OCI-LY1 (cell line): ENCODE data around the gene CAMTA1.

Experiments
- EZH2 ChIP-seq: fragments of 200-600 bp; sonication (generic), shearing (Covaris generic); IDR thresholded peaks from 2 replicates; pipeline ENCODE4 v1.8.0; 2017; ENCODE audit warnings: borderline replicate concordance, mixed run types, mild to moderate bottlenecking, antibody characterized with exemption, low read length, moderate library complexity, mixed read lengths
- TF ChIP-seq, protein P1 (sequence below): fragments of 200-600 bp; sonication (generic), shearing (Covaris generic); IDR thresholded peaks from 2 replicates; pipeline ENCODE4 v1.5.1; 2017; ENCODE audit warnings: mild to moderate bottlenecking, antibody characterized with exemption, low read length, moderate library complexity, mixed read lengths

DNA sequence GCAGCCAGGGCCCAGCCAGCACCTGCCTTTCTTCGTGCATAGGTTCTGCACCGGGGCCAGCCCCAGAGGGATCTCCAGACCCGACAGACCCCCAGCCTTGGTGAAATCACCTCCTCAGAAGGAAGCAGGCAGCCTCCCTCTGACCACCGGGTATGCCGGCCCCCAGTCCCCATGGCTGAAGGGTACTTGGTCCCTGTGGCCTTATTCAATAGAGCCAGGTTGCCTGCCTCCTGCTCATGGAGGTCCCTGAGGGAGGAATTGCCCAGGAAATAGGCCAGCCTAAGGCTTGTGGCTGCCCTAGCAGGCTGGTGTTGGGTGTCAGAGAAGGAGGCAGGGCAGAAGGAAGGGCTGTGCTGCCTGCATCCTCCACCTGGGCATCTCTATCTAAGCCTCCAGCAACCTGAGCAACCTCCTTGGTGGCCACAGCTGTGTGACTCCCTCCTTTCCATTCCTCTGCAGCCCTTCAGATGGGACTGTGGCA, 647.7 kb downstream of the CAMTA1 start:
- TF ChIP-seq, protein P1, sequence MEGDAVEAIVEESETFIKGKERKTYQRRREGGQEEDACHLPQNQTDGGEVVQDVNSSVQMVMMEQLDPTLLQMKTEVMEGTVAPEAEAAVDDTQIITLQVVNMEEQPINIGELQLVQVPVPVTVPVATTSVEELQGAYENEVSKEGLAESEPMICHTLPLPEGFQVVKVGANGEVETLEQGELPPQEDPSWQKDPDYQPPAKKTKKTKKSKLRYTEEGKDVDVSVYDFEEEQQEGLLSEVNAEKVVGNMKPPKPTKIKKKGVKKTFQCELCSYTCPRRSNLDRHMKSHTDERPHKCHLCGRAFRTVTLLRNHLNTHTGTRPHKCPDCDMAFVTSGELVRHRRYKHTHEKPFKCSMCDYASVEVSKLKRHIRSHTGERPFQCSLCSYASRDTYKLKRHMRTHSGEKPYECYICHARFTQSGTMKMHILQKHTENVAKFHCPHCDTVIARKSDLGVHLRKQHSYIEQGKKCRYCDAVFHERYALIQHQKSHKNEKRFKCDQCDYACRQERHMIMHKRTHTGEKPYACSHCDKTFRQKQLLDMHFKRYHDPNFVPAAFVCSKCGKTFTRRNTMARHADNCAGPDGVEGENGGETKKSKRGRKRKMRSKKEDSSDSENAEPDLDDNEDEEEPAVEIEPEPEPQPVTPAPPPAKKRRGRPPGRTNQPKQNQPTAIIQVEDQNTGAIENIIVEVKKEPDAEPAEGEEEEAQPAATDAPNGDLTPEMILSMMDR = no peak
- no peak for TF ChIP-seq EZH2
